ENCODE results near the gene SP8.

The SP8 gene

DNA sequence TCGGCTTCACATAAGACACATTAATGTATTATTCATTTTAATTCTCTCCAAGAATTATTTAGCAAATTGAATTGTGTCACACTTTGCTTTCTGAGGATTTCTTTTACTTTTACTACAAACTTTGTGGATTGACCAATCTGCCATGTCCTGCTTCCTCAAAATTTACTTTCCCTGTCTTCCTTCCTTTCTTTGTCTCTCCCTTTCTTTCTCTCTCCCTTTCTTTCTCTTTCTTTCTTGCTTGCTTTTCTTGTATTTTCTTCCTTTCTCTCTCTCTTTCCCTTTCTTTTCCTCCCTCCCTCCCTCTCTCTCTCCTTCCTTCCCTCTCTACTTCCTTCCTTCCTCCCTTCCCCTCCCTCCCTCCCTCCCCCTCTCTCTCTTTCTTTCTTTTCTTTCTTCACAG is 37.8 kb downstream of the SP8 start:
- no peak for ATAC-seq

DNA sequence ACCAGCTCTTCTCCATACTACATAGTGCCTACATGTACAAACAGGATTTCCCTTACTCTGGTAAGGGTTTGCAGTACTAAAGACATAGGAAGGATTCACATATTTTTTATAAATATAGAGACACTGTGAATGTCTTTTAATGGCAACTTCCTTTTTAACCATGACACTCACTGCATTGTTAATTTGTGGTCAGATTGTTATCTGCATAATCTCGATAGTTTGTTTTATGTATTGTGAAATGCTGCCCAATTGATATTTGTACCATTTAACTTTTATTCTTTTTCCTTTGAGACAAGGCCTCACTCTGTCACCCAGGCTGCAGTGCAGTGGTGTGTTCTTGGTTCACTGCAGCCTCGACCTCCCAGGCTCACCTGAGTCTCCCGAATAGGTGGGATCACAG is 39.7 kb downstream of the SP8 start:
- ATAC-seq = no peak

DNA sequence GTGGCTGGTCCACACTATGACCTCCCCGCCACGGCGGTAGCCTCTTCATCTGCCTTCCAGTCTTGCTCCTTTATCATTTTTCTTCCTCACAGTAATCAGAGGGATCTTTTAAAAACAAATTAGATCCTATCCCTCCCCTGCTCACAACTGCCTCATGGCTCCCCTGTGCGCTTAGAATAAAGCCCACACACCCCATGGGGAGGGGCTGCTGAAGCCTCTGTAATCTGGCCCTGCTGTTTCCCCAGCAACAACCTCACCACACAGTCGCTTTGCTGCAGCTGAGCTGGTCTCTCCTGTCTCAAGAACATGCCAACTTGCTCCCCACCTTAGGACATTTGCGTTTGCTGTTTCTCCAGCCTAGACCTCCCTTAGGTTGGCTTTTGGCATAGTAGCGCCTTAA is 41.0 kb downstream of the SP8 start:
- no peak for ATAC-seq

DNA sequence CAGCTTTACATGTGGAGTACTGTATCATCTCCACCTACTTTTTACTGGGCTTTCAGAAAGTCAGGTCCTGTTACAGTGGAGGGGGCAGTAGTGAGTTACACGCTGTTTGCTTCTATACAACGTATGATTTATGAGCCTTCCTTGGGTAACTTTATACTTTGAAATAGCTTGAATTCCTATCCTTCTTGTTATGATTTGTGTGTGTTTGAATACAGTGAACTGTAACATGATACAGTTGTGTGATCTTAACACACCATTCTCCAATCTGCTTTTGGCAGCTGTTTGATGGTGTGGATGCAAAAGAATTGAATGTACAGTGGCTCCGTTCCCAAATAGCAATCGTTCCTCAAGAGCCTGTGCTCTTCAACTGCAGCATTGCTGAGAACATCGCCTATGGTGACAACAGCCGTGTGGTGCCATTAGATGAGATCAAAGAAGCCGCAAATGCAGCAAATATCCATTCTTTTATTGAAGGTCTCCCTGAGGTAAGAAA is 41.7 kb downstream of the SP8 start:
- ATAC-seq = no peak

DNA sequence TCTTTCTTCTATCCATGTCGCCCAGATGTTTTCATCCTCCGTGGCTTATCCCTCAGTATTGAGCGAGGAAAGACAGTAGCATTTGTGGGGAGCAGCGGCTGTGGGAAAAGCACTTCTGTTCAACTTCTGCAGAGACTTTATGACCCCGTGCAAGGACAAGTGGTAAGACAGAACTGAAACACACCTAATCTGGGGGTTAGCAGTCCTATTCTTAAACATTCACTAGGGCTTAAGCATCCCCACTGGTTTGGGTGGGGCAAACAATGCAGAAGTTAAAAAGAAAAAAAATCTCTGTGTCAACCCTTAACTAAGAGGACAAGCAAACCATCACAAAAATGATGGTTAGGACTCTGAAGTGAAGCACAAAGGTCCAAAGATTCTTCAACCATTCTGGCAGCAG is 43.8 kb downstream of the SP8 start:
- ATAC-seq = no peak

DNA sequence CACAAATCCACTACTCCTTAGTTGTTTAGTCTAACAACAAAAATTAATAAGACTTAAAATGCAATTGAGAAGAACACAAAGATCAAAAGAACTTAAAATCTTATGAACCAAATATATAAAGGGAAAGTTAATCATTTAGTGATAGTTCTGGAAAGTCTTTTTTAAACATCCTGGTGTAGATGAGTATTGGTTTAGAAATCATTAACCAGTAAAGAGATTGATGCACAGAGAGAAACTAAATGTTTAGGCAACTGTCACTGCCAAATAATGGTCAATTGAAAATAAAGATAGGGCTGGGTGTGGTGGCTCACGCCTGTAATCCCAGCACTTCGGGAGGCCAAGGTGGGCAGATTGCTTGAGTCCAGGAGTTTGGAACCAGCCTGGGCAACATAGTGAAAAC is 44.9 kb downstream of the SP8 start:
- ATAC-seq = no peak

DNA sequence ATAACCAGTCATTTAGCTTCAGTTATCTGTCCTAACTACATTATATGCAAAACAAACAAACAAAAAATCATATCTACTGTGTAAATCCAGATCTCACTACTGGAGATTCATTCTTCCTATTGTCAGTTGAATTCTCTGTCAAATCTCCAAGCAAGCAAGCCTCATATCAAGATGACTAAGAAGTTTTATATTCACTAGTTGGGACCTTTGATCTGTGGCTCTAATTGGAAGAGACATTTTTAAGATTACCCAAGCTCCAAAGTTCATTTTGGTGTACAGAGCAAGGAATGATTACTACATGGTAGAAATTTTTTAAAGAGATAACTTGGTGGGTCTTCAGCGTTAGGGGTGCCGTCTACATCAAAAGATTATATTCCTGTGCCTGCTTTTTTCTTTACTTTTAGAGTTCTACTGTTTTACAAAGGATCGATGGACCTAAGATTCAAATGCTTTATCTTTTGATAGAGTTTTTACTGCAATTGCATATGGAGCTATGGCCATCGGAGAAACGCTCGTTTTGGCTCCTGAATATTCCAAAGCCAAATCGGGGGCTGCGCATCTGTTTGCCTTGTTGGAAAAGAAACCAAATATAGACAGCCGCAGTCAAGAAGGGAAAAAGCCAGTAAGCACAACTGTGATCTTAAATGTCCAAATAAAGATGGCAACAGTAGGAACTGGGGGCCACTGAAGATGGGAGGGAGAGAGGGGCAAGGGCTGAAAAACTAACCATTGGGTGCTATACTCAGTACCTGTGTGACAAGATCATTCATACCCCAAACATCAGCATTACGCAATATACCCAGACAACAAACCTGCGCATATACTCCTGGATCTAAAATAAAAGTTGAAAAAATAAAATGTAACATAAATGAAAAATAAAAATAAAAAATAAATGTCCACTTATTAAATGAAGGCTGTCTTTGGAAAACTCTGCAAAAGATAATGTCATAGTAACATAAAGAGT is 47.9 kb downstream of the SP8 start:
- ATAC-seq = no peak

DNA sequence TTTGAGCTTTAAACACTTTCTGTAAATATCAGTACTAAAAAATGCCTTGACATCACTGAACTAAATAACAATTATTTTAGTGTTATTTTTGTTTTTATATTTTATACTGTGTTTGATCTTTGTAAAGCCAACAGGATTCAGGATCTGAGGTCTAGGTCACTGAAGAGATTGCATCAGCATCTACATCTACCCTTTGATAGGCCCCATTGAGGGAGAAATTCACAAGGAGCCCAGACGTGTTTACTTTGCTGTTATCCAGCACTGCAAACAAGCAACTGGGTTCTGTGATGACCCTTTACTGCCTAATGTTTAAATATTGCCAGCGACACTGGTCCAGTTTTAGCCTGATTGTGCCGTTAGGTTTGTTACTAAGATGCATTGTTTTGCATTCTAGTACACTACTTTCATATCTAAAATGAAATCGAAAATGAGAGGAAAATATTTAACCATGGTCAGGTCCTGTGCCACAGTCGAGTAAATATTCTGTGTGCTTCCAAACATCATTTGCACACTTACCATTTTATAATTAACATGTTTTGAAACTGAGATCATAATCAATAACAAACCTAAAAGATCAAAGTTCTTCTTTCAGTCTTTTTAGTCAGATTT is 48.7 kb downstream of the SP8 start:
- ATAC-seq = no peak

DNA sequence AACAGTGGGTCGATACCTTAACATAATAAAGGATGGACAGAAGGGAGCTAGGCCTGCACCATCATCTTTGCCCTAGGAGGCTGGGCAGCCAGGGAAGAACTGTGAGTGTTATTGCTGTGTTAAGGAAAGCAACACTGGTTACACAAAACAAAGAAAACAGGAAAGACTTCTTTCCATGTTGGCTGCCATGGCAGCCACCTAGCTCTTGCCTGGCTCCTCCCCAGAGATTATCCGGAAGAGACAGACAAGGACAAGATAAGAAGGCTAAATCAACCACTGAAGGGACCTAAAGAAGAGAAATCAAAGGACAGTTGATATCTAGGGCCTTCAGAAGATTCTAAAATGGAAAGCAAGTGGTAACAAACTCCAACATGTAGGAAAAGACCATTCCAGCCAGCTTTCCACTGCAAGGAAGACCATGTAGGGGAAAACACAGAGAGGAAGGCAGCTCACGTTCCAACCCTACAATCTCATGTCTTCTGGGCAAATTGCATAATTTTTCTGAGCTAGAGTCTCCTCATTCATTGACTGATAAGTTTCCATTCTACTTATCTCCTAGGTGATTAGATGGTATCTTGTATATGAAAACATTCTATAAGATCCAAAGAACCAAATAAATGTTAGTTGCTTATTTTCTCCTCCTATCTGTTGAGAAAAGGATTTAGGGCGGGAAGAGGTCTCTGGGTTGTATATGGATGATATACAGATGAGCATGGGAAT is 51.2 kb downstream of the SP8 start:
- no peak for ATAC-seq
